Vagina (tissue), 2 donors: ENCODE results near the gene ACTR1A. TPM values are rescaled to one million over a fixed set of nuclear protein-coding genes. Genes with fewer than 3 reads are reported as not detected.

ENCODE experiments used
- DNase-seq, 2 donors: peaks; one replicate each; pipeline ENCODE4 v3.0.0-alpha.2; 2017; ENCODE audit errors: extremely low spot score in 2 of 2
- H3K27ac ChIP-seq: fragments of 200-600 bp; sonication (generic); one replicate; pipeline ENCODE4 v1.5.1; 2019
- H3K27me3 ChIP-seq: fragments of 200-600 bp; sonication (generic); one replicate; pipeline ENCODE4 v1.5.1; 2019
- H3K36me3 ChIP-seq, 2 donors: fragments of 200-600 bp; sonication (generic); one replicate each; pipeline ENCODE4 v1.5.1; 2017 to 2019
- H3K4me1 ChIP-seq: fragments of 200-600 bp; sonication (generic); one replicate; pipeline ENCODE4 v1.5.1; 2019
- H3K4me3 ChIP-seq, 2 donors: fragments of 200-600 bp; sonication (generic); 1 replicate in 1 of 2; 2 replicates in 1 of 2; pipeline ENCODE4 v1.5.1; 2016 to 2019
- H3K9me3 ChIP-seq: fragments of 200-600 bp; sonication (generic); one replicate; pipeline ENCODE4 v1.5.1; 2019
- POLR2A ChIP-seq, 2 donors: fragments of 450-650 bp; IDR thresholded peaks; one replicate each; pipeline ENCODE4 v1.6.1; 2017; ENCODE audit warnings: antibody characterized with exemption in 2 of 2, mild to moderate bottlenecking in 2 of 2, moderate library complexity in 2 of 2
- POLR2AphosphoS5 ChIP-seq, 2 donors: sonication (generic); formaldehyde crosslinking; IDR thresholded peaks; one replicate each; pipeline ENCODE4 v1.9.0; 2017; ENCODE audit warnings: antibody characterized with exemption in 2 of 2, mild to moderate bottlenecking in 2 of 2, low read depth in 1 of 2; ENCODE audit not compliant: insufficient read depth in 1 of 2
- intact Hi-C: fragments of 100-400 bp; cut with DNase I; formaldehyde crosslinking; loops from one replicate; pipeline ENCODE4 v1.15.1; 2023
- total RNA-seq: library from RNA; depleted of rRNA; stranded (reverse); fragments of >200 nt; gene quantifications from one replicate; pipeline ENCODE4 v1.2.3, GENCODE V29; 2016
- TF ChIP-seq, protein P1 (sequence below), 3 experiments: fragments of 450-650 bp in 2 of 3; fragments of 200-600 bp in 1 of 3; sonication (generic) in 1 of 3; IDR thresholded peaks; one replicate each; pipeline ENCODE4 v1.5.1; 2017 to 2019; ENCODE audit warnings: antibody characterized with exemption in 3 of 3, mild to moderate bottlenecking in 2 of 3, moderate library complexity in 2 of 3

ACTR1A gene
- total RNA-seq, 1 donor from 2014 or later, result 74.2 TPM

DNA sequence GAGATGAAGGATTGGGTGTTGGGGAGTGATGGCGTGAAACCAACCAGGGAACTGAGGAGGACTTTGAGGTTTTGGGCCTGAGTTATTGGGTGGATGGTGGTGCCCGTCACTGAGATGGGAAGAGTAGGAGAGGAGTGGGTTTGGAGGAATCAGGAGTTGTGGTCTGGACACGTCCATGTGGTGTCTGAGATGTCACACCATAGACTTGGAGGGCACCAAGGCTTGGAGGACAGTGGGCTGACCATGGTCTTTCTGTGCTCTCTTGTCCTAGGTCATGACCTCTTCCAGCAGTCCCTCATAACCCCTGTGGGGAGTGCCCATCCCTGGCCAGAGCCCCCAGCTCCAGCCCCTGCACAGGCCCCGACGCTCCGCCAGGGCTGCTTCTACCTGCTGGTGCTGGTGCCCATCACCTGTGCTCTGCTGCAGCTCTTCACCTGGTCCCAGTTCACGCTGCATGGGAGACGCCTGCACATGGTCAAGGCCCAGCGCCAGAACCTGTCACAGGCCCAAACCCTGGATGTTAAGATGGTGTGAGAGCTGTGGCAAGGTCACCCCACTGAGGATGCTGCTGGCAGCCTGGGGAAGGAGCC lies 27.0 kb downstream of the ACTR1A start:
- DNase-seq, result no peak
- Histone ChIP-seq H3K36me3 (peaks cover 0 to 4% of the 10 kb centered on the region in 2 donors), H3K4me1 (no peaks in the 10 kb centered on the region), H3K27me3 (no peaks in the 10 kb centered on the region), H3K9me3 (no peaks in the 10 kb centered on the region), H3K27ac (no peak overlapping the region), H3K4me3 (no peak overlapping the region)
- TF ChIP-seq, protein P1, sequence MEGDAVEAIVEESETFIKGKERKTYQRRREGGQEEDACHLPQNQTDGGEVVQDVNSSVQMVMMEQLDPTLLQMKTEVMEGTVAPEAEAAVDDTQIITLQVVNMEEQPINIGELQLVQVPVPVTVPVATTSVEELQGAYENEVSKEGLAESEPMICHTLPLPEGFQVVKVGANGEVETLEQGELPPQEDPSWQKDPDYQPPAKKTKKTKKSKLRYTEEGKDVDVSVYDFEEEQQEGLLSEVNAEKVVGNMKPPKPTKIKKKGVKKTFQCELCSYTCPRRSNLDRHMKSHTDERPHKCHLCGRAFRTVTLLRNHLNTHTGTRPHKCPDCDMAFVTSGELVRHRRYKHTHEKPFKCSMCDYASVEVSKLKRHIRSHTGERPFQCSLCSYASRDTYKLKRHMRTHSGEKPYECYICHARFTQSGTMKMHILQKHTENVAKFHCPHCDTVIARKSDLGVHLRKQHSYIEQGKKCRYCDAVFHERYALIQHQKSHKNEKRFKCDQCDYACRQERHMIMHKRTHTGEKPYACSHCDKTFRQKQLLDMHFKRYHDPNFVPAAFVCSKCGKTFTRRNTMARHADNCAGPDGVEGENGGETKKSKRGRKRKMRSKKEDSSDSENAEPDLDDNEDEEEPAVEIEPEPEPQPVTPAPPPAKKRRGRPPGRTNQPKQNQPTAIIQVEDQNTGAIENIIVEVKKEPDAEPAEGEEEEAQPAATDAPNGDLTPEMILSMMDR (IDR thresholded peaks at IDR 0.05), result no peak
- no peak for TF ChIP-seq POLR2AphosphoS5 (IDR thresholded peaks at IDR 0.05; ENCODE audit: insufficient read depth in 1 of 2, low read depth in 1 of 2)
- no peak for TF ChIP-seq POLR2A (IDR thresholded peaks at IDR 0.05)
- intact Hi-C loops, result no loop called here

DNA sequence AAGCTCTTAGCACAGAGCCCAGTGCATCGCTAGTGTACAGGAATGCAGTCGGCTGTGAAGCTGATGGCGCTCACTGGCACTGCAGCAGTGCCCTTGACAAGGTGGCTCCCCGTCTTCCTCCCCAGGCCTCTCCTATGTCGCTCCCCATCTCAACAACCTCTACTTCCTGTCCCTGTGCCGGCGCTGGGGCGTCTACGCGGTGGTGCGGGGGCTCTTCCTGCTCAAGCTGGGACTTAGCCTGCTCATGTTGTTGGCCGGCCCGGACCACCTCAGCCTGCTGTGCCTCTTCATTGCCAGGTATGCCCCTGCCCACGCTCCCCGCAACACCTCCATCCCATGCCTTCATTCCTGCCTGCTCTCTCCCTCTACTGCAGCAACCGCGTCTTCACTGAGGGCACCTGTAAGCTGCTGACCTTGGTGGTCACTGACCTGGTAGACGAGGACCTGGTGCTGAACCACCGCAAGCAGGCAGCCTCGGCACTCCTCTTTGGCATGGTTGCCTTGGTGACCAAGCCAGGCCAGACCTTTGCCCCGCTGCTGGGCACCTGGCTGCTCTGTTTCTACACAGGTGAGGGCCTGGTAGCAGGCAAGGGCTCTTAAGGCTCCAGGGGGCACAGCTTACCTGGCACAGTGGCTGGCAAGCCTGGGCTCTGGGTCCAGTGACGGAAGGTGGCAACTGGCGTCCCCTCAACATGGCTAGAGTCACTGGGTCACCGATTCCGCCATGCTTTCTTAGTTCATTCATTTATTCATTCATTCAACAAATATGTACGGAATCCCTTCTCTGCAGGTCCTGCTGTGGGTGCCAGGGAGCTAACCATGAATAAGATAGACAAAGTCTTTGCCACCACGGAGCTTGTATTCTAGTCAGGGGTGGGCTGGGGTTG lies 28.8 kb downstream of the ACTR1A start:
- TF ChIP-seq POLR2AphosphoS5 (IDR thresholded peaks at IDR 0.05; ENCODE audit: insufficient read depth in 1 of 2, low read depth in 1 of 2), result no peak
- no peak for TF ChIP-seq POLR2A (IDR thresholded peaks at IDR 0.05)
- TF ChIP-seq, protein P1 (IDR thresholded peaks at IDR 0.05), result no peak
- Histone ChIP-seq H3K4me1 (no peaks in the 10 kb centered on the region), H3K4me3 (no peak overlapping the region), H3K9me3 (no peaks in the 10 kb centered on the region), H3K27ac (no peak overlapping the region), H3K36me3 (no peaks in the 10 kb centered on the region), H3K27me3 (no peaks in the 10 kb centered on the region)
- DNase-seq, result no peak
- intact Hi-C loops, result no loop called here

DNA sequence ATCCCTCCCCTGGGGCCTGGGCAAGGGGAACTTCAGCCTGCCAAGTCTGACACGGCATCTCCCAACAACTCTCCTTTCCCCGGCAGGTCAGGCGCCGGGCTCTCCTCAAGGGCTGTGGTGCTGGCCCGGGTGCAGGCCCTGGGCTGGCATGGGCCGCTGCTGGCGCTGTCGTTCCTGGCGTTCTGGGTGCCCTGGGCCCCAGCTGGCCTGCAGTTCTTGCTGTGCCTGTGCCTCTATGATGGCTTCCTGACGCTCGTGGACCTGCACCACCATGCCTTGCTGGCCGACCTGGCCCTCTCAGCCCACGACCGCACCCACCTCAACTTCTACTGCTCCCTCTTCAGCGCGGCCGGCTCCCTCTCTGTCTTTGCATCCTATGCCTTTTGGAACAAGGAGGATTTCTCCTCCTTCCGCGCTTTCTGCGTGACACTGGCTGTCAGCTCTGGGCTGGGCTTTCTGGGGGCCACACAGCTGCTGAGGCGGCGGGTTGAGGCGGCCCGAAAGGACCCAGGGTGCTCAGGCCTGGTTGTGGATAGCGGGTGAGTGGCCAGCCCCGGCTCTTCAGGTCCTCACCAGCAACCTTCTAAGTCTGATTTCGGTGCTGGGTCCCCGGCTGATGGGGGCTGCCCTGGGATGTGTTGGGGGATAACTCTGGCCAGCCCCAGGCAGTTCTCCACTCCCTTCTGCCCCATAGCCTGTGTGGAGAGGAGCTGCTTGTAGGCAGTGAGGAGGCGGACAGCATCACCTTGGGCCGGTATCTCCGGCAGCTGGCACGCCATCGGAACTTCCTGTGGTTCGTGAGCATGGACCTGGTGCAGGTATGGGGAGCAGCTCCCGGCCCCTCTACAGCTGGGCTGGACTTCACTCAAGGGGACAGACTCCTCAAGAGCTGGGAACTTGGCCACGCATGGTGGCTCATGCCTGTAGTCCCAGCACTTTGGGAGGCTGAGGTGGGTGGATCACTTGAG lies 31.6 kb downstream of the ACTR1A start:
- H3K9me3 ChIP-seq, result no peaks in the 10 kb centered on the region
- H3K27me3 ChIP-seq, result no peaks in the 10 kb centered on the region
- no peaks in the 10 kb centered on the region for H3K36me3 ChIP-seq
- no peak overlapping the region for H3K27ac ChIP-seq
- no peak overlapping the region for H3K4me3 ChIP-seq
- intact Hi-C loops, result no loop called here
- no peaks in the 10 kb centered on the region for H3K4me1 ChIP-seq
- DNase-seq, result no peak
- TF ChIP-seq POLR2A (IDR thresholded peaks at IDR 0.05), result no peak
- TF ChIP-seq, protein P1 (IDR thresholded peaks at IDR 0.05), result no peak
- TF ChIP-seq POLR2AphosphoS5 (IDR thresholded peaks at IDR 0.05; ENCODE audit: insufficient read depth in 1 of 2, low read depth in 1 of 2), result no peak

DNA sequence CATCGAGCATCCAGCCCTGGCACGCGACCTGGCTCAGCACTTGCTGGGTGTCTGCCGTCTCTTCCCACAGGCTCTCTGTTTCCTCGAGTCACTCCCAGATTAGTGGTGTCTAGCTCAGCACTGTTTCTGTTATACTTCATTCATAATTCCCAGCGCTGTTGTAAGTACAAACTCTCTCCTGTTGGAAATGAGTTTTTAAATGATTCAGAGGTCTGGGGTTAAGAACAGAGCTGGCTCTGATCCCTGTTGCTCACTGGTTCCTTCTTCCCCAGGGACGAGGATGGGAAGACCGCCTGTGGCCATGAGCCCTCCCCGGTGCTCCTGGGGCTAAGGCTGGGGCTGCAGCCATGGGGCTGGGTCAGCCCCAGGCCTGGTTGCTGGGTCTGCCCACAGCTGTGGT lies 33.8 kb downstream of the ACTR1A start:
- no peaks in the 10 kb centered on the region for H3K4me1 ChIP-seq
- H3K27ac ChIP-seq, result no peak overlapping the region
- intact Hi-C loops, result no loop called here
- no peaks in the 10 kb centered on the region for H3K27me3 ChIP-seq
- H3K9me3 ChIP-seq, result no peaks in the 10 kb centered on the region
- TF ChIP-seq, protein P1 (IDR thresholded peaks at IDR 0.05), result no peak
- TF ChIP-seq POLR2A (IDR thresholded peaks at IDR 0.05) (no peak), POLR2AphosphoS5 (IDR thresholded peaks at IDR 0.05; ENCODE audit: insufficient read depth in 1 of 2, low read depth in 1 of 2) (no peak)
- no peak for DNase-seq
- no peak overlapping the region for H3K4me3 ChIP-seq
- no peaks in the 10 kb centered on the region for H3K36me3 ChIP-seq
